C4-2B (cell line): ENCODE results near the gene ARNT2.

Experiments
- CTCF ChIP-seq: fragments of 450-650 bp; conservative IDR thresholded peaks from 2 replicates; pipeline ENCODE4 v1.5.1; 2017; ENCODE audit warnings: mild to moderate bottlenecking
- ZFX ChIP-seq: fragments of 450-650 bp; IDR thresholded peaks from 2 replicates; pipeline ENCODE4 v1.6.1; 2017

GRCh38 chr15:80484333-80484864 is 80.2 kb downstream of the ARNT2 start:
- TF ChIP-seq CTCF, result no peak
- no peak for TF ChIP-seq ZFX
